ENCODE measurements around the gene ADAMTS19.

ADAMTS19 gene

GRCh38 chr5:129698661-129699060 lies 238.6 kb downstream of the ADAMTS19 start:
- DNase-seq = no peak

GRCh38 chr5:129716235-129716634 lies 256.1 kb downstream of the ADAMTS19 start:
- no peak for DNase-seq

- no peak for DNase-seq
These were observed 256.6 kb downstream of the ADAMTS19 start for GRCh38 chr5:129716651-129717050.

DNA sequence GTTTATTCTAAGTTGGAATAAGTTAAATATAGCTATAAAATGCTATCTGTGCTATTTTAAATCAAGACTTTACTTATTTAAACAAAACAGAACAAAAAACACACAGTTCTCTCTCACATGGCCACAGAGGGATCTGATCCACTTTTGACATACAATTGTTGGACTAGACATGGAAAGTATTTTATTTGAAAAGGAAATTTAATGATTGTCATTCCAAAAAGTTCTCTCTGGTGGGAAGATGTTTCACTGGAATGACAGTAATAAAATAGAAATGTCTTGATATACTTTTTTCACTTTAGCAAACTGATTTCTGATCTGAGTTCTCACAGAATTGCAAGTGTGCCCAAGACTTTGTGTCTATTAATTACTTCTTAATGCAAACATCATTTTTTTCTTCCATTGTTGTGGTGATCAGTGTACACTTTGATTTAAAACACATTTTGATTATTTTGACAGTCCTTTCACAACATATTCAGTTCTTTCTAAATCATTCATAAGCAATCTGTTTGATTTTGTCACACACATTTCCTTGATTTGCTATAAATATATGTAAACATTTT lies 257.7 kb downstream of the ADAMTS19 start:
- DNase-seq = no peak

GRCh38 chr5:129718471-129719090 lies 258.5 kb downstream of the ADAMTS19 start:
- no peak for DNase-seq

GRCh38 chr5:129724222-129724621 lies 264.1 kb downstream of the ADAMTS19 start:
- no peak for DNase-seq

- DNase-seq = no peak
These were observed 264.5 kb downstream of the ADAMTS19 start for GRCh38 chr5:129724647-129725046.

DNA sequence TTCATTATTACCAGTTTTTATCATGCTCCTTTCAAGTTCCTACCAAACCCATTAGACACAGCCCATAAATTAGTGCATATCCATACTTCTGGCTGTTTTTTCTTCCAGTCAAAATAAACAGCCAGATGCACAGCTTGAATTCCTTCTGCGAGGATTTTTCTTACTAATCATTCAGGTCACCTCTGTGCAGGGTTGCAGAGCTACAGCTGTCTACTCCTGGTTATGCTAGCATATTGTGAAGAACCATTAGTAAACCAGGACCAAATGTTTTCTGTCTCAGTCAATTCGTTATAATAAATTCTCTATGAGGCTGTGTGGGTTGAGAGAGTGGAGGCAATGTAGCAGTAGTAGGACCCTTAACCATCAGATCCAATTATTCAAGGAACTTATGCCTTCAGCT lies 279.7 kb downstream of the ADAMTS19 start:
- no peak for DNase-seq

- no peak for DNase-seq
These were observed 283.6 kb downstream of the ADAMTS19 start for GRCh38 chr5:129743541-129744187.

- DNase-seq = no peak
These were observed 285.9 kb downstream of the ADAMTS19 start for GRCh38 chr5:129745997-129746396.

DNA sequence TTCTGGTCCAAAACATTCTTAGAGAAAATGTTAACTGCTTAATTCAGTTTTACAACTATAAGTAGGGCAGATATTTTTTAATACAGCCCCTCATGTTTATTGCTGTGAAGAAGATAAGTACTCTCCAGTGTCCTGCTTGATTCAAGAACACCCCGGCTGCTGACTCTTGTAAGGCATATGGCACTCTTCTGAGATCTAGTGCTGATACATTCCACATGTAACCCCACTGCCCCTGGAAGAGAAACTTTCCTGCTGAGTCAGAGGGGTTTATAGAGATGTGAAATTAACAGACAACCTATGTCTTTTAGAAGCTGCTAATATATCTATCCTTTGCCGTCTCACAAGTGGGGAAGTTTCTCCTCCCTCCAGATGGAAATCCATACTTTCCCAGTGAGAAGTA lies 286.8 kb downstream of the ADAMTS19 start:
- DNase-seq = no peak

GRCh38 chr5:129747572-129748407 lies 287.7 kb downstream of the ADAMTS19 start, which contains the start of gene MINAR2:
Gene MINAR2 (plus strand): TSS chr5:129748094. CDS start chr5:129748191, 97 bp downstream.
- no peak for DNase-seq

- DNase-seq = no peak
These were observed 289.1 kb downstream of the ADAMTS19 start for GRCh38 chr5:129748913-129749880.

DNA sequence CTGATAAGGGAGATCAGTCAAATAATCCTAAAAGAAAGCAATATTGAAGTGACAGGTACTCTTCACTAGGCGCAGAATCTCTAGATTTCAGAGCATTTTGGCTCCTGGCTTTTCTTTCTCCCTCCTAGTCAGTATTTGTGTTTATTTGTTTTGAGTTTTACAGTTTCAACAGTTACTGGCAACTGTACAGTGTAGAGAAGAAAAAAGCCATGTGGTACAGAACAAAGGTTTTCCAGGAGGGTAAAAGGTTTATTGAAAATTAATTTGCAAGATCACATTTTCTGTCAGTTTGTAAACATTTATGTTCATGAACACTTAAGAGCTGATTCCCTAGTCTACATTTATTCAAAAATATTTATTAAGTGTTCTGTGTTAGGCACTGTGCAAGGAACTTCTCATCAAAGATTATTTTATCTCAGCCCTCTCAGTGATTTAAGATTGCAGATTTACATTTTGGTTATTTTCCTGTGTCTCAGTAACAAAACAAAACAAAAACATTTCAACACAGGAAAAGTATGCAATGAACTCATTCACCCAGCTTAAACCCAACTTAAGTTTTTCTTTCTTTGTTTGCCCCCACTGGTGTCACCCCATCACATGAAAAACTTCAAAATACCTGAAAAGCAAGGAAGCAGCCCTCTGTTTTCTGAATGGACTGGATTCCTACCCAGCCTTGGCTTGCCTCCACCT lies 300.7 kb downstream of the ADAMTS19 start:
- no peak for DNase-seq

GRCh38 chr5:129763651-129764050 lies 303.6 kb downstream of the ADAMTS19 start:
- no peak for DNase-seq

- no peak for DNase-seq
These were observed 306.7 kb downstream of the ADAMTS19 start for GRCh38 chr5:129766798-129767197.

- peak; percentile 27 for DNase-seq
These were observed 307.9 kb downstream of the ADAMTS19 start for GRCh38 chr5:129767927-129768380.

DNA sequence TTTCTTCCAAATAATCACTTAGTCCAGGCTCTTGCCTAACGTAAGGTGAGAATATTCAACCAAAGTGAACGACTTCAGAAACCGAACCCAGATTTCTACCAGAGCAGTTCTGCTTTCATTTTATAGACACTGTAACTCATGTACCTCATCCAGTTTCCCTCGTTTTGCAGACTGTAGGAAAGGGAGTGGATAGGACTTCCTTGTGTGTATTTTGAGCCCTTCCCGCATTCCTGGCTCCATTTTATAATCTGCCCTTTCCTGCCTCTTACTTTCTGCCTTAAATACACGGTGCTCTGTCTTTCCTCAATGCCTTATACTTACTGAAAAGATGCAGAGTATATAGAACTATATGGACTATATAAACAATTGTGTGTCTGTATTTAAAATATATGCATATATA lies 308.6 kb downstream of the ADAMTS19 start:
- no peak for DNase-seq

GRCh38 chr5:129770024-129770820 lies 310.1 kb downstream of the ADAMTS19 start:
- DNase-seq = no peak

DNA sequence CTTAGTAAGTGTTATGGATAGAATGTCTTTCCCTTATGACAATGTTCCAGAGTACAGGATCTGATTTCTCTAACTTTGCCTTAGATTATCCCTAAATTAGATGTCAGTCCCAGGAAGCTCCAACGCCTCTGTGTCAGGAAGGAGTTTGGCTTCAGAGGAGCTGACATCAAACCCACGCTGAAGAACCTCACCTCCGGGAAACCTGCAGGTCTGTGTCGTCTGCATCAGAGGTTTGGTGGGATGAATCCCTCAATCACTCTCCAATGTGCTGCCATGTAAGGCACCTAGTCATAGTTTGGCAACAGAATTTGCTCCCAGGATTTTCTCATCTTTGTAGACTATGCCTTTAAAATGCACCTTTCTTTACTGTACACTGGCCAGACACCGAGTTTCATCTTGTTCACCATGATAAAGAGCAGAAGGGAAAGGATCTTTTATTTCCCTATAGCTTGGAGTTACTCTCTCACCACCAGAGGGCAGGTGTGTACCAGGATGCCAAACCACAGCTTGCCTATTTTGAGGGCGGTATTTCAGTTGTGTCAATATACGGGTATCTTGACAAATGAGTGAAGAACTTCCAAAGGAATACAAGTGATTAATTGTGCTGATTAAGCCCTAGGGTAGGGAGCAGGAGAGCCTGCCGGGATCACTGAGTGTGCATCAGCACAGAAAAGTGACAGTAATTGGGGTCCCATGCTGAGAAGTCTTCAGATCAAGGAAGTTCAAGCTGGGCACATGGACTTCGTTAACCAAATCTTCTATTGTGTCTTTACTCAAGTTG lies 311.1 kb downstream of the ADAMTS19 start:
- peak; percentile 15 for DNase-seq
